GM21526 (cell line): Measurements from ENCODE around the gene PRRT1.

Experiments used
- ATAC-seq: cut with Tn5 transposase; IDR thresholded peaks from one replicate; pipeline ENCODE4 v1.9.1; 2021; ENCODE audit warnings: moderate library complexity; ENCODE audit not compliant: unreplicated experiment, low FRiP score

PRRT1 gene

DNA sequence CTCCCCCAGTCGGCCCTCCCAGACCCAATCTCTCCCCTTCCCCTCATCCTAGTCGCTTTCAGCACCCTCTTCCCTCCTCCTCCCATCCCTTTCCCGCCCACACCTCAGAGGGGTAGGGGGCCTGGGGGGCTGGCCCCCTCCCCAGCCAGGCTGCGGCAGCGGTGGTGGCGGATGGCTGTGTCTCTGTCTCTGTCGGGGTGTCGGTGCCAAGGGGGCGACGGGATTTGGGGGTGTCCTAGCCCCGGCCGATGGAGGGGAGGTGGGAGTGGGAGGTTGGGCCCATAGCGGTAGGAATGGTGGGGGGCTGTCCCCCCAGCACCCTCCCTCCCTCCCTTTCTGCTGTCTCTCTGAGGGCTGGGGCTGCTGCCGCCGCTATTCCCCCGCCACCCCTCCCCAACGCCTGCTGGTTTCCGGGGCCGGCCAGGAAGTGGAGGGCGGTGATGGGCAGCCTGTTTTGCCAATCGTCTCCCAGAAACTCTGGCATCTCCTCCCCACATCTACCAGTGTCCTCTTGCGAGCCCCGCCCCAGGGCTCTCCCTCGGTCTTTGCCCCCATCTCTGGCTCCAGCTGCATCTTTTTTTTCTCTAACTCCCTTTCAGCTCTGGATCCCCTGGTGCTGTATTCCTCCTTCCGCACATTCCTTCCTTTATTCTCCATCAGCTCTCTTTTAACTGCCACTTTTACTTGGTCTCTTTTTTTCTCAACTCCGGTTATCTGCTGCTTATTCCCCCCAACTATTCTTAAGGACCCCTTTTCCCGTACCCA lies 24.2 kb upstream of the PRRT1 start, which contains the start of gene AGPAT1:
TSS of gene AGPAT1 (minus strand) at position 374 of the 765 bp plus-strand sequence. CDS start 4,588 bp downstream, outside the sequence.
- no peak for ATAC-seq

DNA sequence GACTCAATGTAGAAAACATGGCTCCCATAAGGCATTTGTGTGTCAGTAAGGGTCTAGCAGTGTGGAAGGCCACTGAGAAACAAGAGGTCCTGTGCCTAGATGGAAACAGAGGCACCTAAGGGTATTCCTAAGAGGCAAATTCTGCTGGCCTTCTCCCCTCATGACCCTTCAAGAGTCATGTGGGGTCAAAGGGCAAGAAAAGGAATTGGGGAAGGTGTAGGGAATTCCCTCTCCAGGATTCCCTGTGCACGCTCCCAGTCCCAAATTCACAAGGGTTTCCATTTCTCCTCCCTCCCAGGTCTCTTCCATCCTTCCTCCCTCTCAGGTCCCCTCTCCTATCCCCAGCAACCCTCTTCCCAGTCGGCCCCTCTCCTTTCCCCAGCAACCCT lies 23.6 kb upstream of the PRRT1 start:
- ATAC-seq, result no peak

DNA sequence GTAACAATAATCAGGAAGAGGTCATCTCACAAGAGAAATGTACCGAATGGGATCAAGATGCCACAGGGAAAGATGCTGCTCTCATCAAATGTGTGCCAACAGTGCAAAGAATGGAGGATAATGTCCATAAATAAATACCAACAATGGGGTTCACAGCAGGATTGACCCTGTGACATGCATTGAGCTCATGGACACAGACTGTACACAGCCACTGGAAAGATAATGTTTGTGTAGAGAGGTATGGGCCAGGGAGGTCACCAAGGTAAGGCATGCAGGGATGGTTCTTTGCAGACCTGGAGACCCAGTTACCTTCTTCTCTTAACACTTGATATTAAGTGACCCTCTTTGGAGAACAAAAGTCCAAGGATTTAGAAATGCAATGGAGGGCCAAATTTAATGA lies 22.7 kb upstream of the PRRT1 start:
- ATAC-seq, result no peak

DNA sequence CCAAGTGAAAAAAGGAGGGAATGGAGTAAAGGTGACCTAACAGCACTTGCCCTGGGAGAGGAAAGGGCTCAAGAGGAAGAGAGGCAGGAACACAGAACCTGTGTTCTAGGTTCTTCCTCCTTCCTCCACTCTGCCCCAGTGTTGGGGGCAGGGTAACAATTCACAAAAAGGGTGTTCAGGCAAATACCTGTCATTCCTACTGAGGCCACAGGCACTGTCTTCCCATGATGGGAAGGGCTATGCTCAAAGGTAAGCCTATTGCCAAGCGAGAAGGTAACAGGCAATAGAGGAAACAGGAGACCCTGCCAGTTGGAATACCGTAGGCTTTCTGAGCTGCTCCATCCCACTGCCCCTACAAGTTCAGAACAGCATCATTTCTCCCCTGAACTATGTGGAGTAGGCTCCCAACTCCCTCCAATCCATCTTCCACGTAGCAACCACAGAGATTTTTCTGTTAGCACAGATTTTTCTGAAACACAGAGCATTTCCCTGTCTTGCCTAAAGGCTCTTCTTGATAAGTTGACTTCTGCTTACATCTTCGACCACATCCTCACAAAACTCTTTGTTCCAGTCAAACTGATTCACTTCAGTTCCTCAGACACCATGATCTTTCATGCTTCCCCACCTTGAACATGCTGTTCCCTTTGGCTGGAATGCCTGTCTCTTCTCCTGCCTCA lies 21.4 kb upstream of the PRRT1 start:
- no peak for ATAC-seq

DNA sequence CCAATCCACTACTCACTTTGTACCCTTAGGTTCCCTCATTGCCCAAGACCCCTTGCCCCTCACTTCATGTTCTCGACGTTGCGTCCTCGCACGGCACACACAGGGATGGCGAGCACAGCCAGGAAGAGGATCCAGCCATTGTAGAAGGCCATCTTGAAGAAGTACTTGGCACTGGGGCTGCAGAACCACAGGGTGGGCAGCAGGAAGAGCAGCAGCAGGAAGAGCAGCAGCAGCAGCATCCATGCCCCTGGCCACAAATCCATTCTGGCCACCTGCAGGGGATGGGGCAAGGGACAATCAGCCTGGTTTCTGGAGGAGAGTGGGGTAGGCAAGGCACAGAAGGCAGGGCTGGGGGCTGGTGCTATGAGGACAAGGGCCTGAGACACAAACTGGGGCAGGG lies 19.5 kb upstream of the PRRT1 start:
- ATAC-seq, result no peak

DNA sequence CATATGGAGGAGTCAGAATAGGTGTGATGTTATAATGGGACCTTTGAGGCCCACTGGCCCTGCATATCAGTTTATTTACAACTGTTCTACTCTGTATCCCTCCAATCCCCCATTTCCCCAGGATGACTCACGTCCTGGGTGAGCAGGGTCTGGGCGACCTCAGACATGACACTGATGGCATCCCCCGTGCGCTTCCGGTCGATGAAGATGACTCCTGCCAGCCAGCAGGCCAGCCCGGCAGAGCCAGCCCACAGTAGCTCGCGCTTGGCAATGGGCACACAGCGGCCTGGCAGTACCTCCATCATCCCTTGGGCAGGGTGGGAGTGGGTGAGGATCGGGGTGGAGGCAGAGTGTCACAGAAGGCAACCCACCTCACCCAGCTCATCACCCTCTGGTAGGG lies 18.6 kb upstream of the PRRT1 start:
- ATAC-seq, result no peak

DNA sequence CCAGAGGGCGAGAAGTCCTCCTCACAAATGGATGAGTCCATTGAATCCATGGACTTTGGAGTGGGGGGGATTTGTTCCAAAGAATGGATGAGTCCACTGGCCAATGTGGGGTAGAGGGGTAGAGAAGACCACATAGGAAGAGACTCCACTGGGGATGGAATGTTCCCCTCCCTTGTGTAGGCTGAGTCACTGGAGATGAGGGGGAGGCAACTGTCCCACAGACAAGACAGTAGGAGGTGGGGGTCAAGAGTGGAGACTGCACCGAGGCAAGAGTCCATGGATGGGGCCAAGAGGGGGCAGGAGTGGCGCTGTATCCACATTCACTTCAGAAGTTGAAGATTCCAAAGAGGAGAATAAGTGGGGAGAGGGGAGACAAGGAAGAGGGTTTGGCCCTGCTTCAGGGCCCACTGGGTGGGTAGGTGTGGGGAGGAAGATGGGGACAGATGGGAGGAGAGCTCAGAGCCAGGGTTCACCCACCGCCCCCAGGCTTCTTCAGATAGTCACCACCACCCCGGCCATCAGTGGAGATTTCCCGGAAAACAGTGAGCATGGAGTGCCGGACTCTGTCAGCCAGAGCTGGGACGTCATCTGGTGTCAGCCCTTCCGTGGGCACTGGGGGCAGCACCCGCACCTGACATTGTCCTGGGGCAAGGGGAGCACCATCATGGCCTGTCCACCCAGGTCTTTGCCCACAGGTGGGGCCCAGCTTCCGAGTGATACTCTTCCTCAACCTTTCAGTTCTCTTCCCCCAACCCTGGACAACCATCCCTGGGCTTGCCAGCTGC lies 17.3 kb upstream of the PRRT1 start:
- ATAC-seq, result no peak

DNA sequence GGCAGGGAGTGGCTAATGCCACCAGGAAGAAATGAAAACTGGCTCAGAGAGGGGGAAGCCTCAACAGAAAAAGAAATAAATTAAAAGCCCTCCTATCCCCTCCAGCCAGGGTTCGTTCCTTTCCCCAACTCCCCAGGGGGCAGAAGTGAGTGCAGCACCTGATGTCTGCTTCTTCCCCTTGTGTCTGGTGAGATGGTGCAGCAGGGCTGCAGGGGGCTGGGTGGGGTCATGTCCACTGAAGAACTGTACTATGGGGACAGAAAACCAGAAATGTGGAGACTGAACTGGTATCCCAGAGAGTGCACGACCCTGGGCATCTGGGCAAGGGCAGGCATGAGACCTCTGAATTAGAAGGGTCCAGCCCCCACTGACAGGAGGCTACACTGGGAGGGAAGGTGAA lies 16.6 kb upstream of the PRRT1 start:
- no peak for ATAC-seq

DNA sequence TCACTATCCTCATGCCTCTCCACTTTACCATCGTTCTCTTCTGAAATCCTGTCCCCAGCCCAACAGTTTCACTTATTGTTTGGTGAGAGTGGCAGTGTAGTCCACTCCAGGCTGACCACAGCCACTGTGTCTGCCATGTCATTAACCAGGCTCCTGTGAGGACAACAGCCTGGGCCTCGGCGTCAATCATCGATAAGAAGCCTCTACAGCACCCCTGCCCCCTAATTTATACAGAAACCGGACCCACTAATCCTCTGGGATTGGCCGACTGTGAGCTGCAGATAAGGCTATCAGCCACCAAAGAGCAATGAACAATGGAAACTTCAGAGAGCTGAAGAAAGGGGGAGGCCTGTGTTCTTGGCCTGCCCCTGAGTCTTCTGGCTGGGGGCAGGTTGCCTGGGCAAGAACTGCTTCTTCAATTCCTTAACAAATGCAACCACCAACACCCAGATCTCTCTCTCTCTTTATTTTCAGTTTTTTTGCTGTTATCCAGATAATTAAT lies 16.1 kb upstream of the PRRT1 start:
- no peak for ATAC-seq

DNA sequence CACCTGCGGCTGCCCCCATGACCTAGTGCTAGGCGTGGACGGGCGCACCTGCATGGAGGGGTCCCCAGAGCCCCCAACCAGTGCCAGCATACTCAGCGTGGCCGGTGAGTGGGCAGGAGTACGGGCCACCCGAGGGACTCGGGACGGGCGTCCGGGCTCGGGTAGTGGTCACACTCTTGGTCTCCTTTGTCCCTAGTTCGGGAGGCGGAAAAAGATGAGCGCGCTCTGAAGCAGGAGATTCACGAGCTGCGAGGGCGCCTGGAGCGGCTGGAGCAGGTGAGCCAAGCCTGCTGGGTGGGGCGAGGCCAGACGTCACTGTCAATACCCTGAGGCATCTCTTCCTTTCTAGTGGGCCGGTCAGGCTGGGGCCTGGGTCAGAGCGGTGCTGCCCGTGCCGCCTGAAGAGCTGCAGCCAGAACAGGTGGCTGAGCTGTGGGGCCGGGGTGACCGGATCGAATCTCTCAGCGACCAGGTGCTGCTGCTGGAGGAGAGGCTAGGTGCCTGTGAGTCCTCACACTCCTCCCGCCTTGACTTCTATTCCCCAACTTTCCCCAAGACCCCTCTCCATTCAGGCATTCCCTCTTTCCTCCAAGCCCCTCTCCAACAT lies 15.5 kb upstream of the PRRT1 start:
- ATAC-seq, result no peak

DNA sequence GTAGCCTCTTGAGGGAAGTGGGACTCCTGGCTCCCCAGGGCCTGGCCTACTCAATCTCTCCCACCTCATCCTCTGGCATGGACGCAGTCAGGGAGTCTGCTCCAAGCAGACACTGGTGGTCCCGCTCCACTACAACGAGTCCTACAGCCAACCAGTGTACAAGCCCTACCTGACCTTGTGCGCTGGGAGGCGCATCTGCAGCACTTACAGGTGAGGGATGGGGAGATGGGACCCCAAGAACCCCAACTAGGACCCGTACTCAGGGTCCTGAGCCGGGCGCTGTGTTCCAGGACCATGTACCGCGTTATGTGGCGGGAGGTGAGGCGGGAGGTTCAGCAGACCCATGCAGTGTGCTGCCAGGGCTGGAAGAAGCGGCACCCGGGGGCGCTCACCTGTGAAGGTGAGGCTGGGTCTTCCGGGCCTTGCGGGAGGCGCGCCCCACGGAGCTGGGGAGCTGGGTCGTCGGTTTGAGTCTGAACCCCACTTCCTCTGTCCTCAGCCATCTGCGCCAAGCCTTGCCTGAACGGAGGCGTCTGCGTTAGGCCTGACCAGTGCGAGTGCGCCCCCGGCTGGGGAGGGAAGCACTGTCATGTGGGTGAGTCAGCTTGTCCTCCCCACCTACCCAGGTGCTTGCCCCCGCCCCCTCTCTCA lies 14.8 kb upstream of the PRRT1 start:
- ATAC-seq, result no peak

DNA sequence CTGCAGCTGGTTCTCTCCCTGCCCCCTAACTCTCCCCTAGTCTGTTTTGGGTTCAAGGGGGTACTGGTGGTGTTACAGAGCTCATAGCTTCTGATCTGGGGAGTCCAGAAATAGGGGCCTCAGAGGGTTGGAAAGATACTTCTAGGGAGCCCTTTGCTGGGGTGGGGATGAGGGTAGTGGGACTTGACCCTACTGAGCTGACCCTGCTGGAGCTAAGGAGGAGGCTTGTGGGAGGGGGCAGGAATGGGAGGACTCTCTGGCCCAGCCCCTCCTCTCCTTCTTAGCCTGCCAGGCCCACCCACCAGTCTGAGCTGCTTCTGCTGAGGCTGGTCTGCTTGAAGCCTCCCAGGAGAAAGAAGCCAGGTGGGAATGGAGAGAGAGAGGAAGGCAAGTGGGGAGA lies 12.6 kb upstream of the PRRT1 start, which contains the start of gene EGFL8:
TSS of gene EGFL8 (plus strand) at position 301 of the 400 bp plus-strand sequence. CDS start 1,571 bp downstream, outside the sequence.
- ATAC-seq, result no peak

DNA sequence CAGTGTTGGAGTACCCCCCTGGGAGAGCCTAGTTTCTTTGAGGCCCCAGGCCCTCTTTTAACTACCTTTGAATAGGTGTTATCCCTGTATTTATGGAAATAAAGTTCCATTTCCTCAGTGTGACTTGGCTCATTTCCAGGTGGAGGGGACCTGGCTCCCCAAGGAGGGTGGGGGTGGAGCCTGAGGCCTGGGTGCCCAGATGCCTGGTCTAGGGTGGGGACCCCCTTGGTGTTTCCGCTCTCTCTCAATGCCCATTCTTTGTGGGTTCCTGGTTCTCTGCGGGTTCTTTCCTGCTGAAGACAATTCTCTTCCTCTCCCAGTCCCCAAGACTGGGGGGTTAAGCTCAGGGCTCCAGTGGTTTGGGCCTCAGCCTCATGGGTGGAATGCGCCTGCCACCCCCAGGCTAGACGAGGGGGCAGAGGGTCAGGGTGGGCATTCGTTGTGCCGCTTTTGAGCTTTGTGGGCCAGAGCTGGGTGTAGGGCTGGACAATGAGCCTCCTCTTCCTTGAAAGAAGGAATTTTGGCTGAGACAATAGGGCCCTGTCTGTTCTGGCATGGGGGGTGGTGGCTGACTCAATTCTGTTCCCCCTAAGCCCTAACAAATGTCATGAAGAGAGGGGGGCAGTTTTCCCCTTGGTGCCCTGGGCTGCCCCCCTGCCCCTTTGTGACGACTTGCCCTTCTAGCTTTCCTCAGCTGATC lies 12.0 kb upstream of the PRRT1 start:
- no peak for ATAC-seq

DNA sequence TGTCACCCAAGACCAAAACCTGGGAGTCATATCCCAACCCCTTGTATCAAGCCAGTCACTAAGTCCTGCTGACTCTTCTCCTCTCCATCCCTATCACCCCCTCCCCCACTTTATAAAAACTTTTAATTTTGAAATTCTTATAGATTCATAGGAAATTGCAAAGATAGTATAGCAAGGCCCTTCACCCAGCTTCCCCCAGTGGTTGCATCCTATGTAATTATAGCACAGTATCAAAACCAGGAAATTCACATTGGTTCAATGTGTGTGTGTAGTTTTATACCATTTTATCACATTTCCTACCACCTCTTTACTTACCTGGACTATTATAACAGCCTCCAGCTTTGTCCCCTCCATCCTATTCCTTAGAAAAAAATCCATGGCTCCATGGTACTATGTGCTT lies 6.3 kb upstream of the PRRT1 start:
- ATAC-seq, result no peak

DNA sequence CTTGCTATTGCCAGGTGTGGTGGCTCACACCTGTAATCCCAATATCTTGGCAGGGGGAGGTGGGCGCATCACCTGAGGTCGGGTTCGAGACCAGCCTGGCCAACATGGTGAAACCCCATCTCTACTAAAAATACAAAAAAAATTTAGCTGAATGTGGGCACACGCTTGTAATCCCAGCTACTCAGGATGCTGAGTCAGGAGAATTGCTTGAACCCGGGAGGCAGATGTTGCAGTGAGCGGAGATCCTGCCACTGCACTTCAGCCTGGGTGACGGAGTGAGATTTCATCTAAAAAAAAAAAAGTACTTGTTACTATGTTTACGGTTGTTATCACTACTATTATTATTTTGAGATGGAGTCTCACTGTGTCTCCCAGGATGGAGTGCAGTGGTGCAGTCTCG lies 5.2 kb upstream of the PRRT1 start:
- ATAC-seq, result no peak

DNA sequence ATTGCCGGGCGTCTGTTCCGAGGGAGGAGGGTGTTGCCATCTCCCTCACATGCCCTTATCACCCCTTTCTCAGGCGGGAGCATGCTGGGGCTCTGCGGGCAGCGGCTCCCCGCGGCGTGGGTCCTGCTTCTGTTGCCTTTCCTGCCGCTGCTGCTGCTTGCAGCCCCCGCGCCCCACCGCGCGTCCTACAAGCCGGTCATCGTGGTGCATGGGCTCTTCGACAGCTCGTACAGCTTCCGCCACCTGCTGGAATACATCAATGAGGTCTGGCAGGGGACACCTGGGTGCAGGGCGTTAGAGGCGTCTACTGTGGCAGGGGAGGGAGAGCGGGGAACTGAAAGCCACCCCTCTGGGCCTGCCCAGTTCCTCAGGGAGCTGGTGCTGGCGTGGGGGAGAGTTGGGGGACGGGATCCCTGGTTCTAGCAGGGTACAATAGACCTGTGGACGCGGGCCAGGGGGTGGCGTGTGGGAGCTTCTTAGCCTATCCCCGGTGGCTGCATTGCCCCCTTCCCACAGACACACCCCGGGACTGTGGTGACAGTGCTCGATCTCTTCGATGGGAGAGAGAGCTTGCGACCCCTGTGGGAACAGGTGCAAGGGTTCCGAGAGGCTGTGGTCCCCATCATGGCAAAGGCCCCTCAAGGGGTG lies 2.9 kb upstream of the PRRT1 start:
- ATAC-seq, result no peak

DNA sequence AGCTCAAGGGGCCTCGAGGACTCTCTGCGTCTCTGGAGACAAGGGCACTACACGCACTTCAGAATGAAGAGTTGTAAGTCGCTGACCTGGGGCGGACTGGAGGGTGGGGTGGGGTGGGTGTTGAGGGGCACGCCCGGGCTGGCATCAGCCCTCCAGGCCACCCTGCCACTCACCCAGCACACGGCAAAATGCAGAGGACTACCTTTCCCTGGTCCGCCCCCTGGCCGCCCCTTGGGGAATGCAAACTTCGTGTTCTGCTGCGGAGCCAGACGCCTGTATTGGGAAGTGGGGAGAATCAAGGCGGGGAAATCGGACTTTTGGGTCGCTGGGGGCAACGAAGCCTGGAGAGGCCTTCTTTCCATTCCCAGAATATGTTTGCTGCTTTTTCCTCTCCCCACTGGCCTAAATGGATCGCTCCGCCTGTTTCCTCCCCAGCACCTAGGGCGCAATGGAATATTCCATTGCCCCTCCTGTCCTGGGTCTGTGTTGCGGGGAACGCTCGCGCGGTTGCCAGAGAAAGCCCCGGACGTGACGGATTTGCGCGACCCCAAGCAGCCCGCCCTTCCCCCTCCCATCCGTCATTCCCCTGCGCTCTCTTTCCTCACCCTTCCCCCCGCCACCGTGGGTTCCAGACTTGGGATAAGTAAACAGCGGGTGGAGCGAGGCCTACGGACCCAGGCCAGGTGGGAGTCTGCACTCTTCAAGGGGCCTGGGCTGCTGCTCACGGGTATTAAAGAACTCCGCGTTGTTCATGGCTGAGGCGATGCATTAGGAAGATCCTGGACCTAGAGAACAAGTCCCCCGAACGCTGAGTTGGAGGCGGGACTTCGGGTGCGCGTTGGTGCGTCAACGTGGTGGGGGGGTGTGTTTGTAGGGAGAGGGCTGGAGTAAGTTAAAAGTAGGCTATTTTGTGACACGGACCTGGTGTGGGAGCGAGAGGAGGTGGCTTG lies 2.1 kb upstream of the PRRT1 start, which contains the start of gene PPT2:
TSS of gene PPT2 (plus strand) at position 578 of the 950 bp plus-strand sequence. CDS start 454 bp downstream, outside the sequence.
- no peak for ATAC-seq
